ENCODE results near the gene SPARC. TPM values are rescaled to one million over a fixed set of nuclear protein-coding genes. Genes with fewer than 3 reads are reported as not detected.

The SPARC gene
- polyA plus RNA-seq, 1 donor (not counting 4 experiments of a cell fraction or from before 2014, with no cell fraction given), result 397 TPM

- H3K4me1 ChIP-seq (ENCODE audit: control insufficient read depth, extremely low read depth, insufficient read depth, low read length), result peaks cover 26% of the 10 kb centered on the region
- H3K9ac ChIP-seq (ENCODE audit: control insufficient read depth, extremely low read depth, insufficient read depth, low read length), result no peak overlapping the region
- no peak overlapping the region for H3K4me3 ChIP-seq (ENCODE audit: control insufficient read depth in 2 of 3, extremely low read depth in 1 of 3, insufficient read depth in 2 of 3, low read depth in 1 of 3, low read length in 3 of 3)
- DNase-seq (ENCODE audit: low read depth, low spot score), result no peak
- H3K79me2 ChIP-seq (ENCODE audit: control insufficient read depth, insufficient read depth, low read length), result peaks cover 7% of the 10 kb centered on the region
- H3K27ac ChIP-seq (ENCODE audit: control insufficient read depth, insufficient read depth, low read length), result no peak overlapping the region
- TF ChIP-seq EZH2 (IDR thresholded peaks at IDR 0.05; ENCODE audit: low read length) (no peak), CTCF (optimal IDR thresholded peaks at IDR 0.05 in 1 of 3, IDR thresholded peaks at IDR 0.05 in 1 of 3, conservative IDR thresholded peaks at IDR 0.05 in 1 of 3; ENCODE audit: extremely low read depth in 1 of 3, insufficient read depth in 2 of 3, low read length in 3 of 3) (no peak)
- H3K4me2 ChIP-seq (ENCODE audit: control insufficient read depth, extremely low read depth, insufficient read depth, low read depth, low read length), result no peak overlapping the region
- peaks cover 4% of the 10 kb centered on the region for H3K9me1 ChIP-seq (ENCODE audit: control insufficient read depth, extremely low read depth, insufficient read depth, low read length)
- no peaks in the 10 kb centered on the region for H3K27me3 ChIP-seq (ENCODE audit: control insufficient read depth, extremely low read depth, insufficient read depth, low read length)
- H4K20me1 ChIP-seq (ENCODE audit: control insufficient read depth, extremely low read depth, insufficient read depth, low read length), result no peaks in the 10 kb centered on the region
- dilution Hi-C loops (cut with MboI; ENCODE audit: extremely low pct_ligation_motif_present, low sequenced_read_pairs), result no loop called here
- peaks cover 31 to 69% of the 10 kb centered on the region in 2 experiments for H3K36me3 ChIP-seq (ENCODE audit: control insufficient read depth in 2 of 2, extremely low read depth in 1 of 2, insufficient read depth in 2 of 2, low read length in 2 of 2)
- H3K9me3 ChIP-seq (ENCODE audit: control insufficient read depth, low read depth, low read length), result no peaks in the 10 kb centered on the region
- FAIRE-seq, result no peak
- H2AFZ ChIP-seq (ENCODE audit: control insufficient read depth, low read length), result no peak overlapping the region
Observed at GRCh38 chr5:151672516-151672915, 14.2 kb downstream of the SPARC start.

- DNase-seq (ENCODE audit: low read depth, low spot score) (no peak), FAIRE-seq (peak; percentile 69)
- Histone ChIP-seq H3K4me1 (ENCODE audit: control insufficient read depth, extremely low read depth, insufficient read depth, low read length) (peaks cover 26% of the 10 kb centered on the region), H3K27ac (ENCODE audit: control insufficient read depth, insufficient read depth, low read length) (peak overlapping the region; percentile 33), H2AFZ (ENCODE audit: control insufficient read depth, low read length) (no peak overlapping the region), H3K36me3 (ENCODE audit: control insufficient read depth in 2 of 2, extremely low read depth in 1 of 2, insufficient read depth in 2 of 2, low read length in 2 of 2) (peaks cover 33 to 72% of the 10 kb centered on the region in 2 experiments), H3K4me2 (ENCODE audit: control insufficient read depth, extremely low read depth, insufficient read depth, low read depth, low read length) (no peak overlapping the region), H3K4me3 (ENCODE audit: control insufficient read depth in 2 of 3, extremely low read depth in 1 of 3, insufficient read depth in 2 of 3, low read depth in 1 of 3, low read length in 3 of 3) (no peak overlapping the region), H3K79me2 (ENCODE audit: control insufficient read depth, insufficient read depth, low read length) (peaks cover 7% of the 10 kb centered on the region), H3K9me1 (ENCODE audit: control insufficient read depth, extremely low read depth, insufficient read depth, low read length) (peaks cover 4% of the 10 kb centered on the region), H3K27me3 (ENCODE audit: control insufficient read depth, extremely low read depth, insufficient read depth, low read length) (no peaks in the 10 kb centered on the region), H4K20me1 (ENCODE audit: control insufficient read depth, extremely low read depth, insufficient read depth, low read length) (no peaks in the 10 kb centered on the region), H3K9ac (ENCODE audit: control insufficient read depth, extremely low read depth, insufficient read depth, low read length) (peak overlapping the region; percentile 14), H3K9me3 (ENCODE audit: control insufficient read depth, low read depth, low read length) (no peaks in the 10 kb centered on the region)
- TF ChIP-seq EZH2 (IDR thresholded peaks at IDR 0.05; ENCODE audit: low read length) (no peak), CTCF (optimal IDR thresholded peaks at IDR 0.05 in 1 of 3, IDR thresholded peaks at IDR 0.05 in 1 of 3, conservative IDR thresholded peaks at IDR 0.05 in 1 of 3; ENCODE audit: extremely low read depth in 1 of 3, insufficient read depth in 2 of 3, low read length in 3 of 3) (no peak)
- dilution Hi-C loops (cut with MboI; ENCODE audit: extremely low pct_ligation_motif_present, low sequenced_read_pairs), result no loop called here
Observed at GRCh38 chr5:151671950-151672349, 14.8 kb downstream of the SPARC start.

All from keratinocyte (primary cell).